A549 treated with AZD9567 at 1 μM for 4 hours (cell line): ENCODE data around the gene SERINC3. TPM values are rescaled to one million over a fixed set of nuclear protein-coding genes. Genes with fewer than 3 reads are reported as not detected.

ENCODE experiments used
- total RNA-seq: library from RNA; stranded (reverse); fragments of 200-300 nt; extraction: Qiagen RNA extraction; gene quantifications from 5 replicates; pipeline ENCODE4 v1.2.3, GENCODE V29; 2022; ENCODE audit not compliant: insufficient read depth

The SERINC3 gene
- 75.5 to 89.7 TPM (median 83.2 TPM) in 5 replicates for total RNA-seq

GRCh38 chr20:44521484-44522481 lies at the start of gene SERINC3:
TSS of gene SERINC3 (minus strand) at chr20:44522070. CDS start at chr20:44521951, 119 bp downstream.

DNA sequence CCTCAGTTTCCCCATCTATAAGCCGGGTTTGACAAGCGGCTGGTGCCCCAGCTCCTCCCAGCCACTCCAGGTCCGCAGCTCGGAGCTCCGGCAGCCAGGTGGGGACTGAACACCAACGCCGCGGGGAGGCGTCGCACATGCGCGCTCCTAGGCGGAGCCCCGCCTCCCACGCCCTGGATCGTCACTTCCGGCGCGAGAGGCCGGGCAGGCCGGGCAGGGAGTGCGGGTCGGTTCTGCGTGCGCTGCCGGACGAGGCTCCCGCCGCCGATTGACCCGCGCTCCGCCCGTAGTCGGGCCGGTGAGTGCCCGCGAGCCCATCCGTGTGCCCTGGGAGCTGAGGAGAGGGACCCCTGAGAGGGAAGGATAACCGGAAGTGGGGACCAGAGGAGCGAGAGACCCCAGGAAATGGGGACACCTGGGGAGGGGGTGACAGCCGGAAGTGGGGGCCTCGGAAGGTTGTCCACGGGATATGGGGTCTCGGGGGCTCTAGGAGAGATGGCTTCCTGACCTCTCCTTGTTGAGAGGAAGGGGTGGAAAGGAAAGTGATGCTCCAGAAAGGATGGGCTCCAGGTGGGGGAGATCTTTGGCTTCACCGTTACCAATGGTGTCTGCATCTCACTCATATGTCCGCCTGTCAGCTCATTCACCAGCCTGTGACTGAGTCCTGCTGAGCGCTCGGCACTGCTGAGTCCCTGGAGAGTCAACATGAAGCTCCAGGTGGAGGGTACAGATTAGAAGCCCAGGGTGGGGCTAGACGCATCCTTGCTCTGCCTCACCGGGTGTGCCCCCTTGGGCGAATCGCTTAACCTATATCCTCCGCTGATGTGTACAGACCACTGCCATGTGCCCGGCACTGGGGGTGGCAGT lies 45.9 kb downstream of the SERINC3 start, which contains the start of gene TTPAL:
Gene TTPAL (plus strand): TSS at position 181 of the 867 bp plus-strand sequence. CDS start 4,126 bp downstream, outside the sequence.

Other genes starting within 250 kb of the SERINC3 start
- 8.4 to 9.9 TPM (median 9.0 TPM) in 5 replicates for gene FITM2, start 210.9 kb downstream of the SERINC3 start, total RNA-seq
- 0.11 to 0.41 TPM (median 0.17 TPM) in 4 of 5 replicates, not detected in the other for gene R3HDML, start 185.0 kb downstream of the SERINC3 start, total RNA-seq
- gene HNF4A, start 166.4 kb downstream of the SERINC3 start, total RNA-seq: 13.5 to 15.7 TPM (median 15.1 TPM) in 5 replicates
- 13.8 to 16.8 TPM (median 16.0 TPM) in 5 replicates for gene TTPAL, start 46.2 kb downstream of the SERINC3 start, total RNA-seq
- 32.4 to 38.8 TPM (median 35.9 TPM) in 5 replicates for gene PKIG, start 60.5 kb upstream of the SERINC3 start, total RNA-seq
- gene ADA, start 129.6 kb upstream of the SERINC3 start, total RNA-seq: 52.6 to 64.4 TPM (median 54.3 TPM) in 5 replicates
- 28.4 to 39.1 TPM (median 29.6 TPM) in 5 replicates for gene CCN5, start 193.3 kb upstream of the SERINC3 start, total RNA-seq
- gene KCNK15, start 223.8 kb upstream of the SERINC3 start, total RNA-seq: 0.52 to 0.64 TPM (median 0.59 TPM) in 4 of 5 replicates, not detected in the other